Osteocyte (in vitro differentiated cells): ENCODE data around the gene NHS. TPM values are rescaled to one million over a fixed set of nuclear protein-coding genes. Genes with fewer than 3 reads are reported as not detected.

Source experiments
- DNase-seq: peaks from one replicate; pipeline ENCODE4 v3.0.0; 2021; ENCODE audit warnings: mixed read lengths; ENCODE audit not compliant: unreplicated experiment; ENCODE audit errors: extremely low spot score
- H3K27ac Mint-ChIP-seq: one replicate; pipeline ENCODE4 v1.8.0; 2021; ENCODE audit warnings: mild to moderate bottlenecking, mixed read lengths; ENCODE audit not compliant: unreplicated experiment
- H3K27me3 Mint-ChIP-seq: one replicate; pipeline ENCODE4 v1.8.0; 2021; ENCODE audit warnings: mixed read lengths; ENCODE audit not compliant: unreplicated experiment
- H3K36me3 Mint-ChIP-seq: one replicate; pipeline ENCODE4 v1.8.0; 2021; ENCODE audit warnings: mixed read lengths; ENCODE audit not compliant: unreplicated experiment
- H3K4me1 Mint-ChIP-seq: one replicate; pipeline ENCODE4 v1.8.0; 2021; ENCODE audit warnings: mixed read lengths; ENCODE audit not compliant: unreplicated experiment
- H3K4me3 Mint-ChIP-seq: one replicate; pipeline ENCODE4 v1.8.0; 2021; ENCODE audit warnings: mild to moderate bottlenecking, moderate library complexity, mixed read lengths; ENCODE audit not compliant: unreplicated experiment
- H3K9me3 Mint-ChIP-seq: one replicate; pipeline ENCODE4 v1.8.0; 2021; ENCODE audit warnings: mixed read lengths; ENCODE audit not compliant: unreplicated experiment
- total RNA-seq: library from RNA; stranded (reverse); gene quantifications from 2 replicates; pipeline ENCODE4 v1.2.1, GENCODE V29; 2021
- TF ChIP-seq, protein P1 (sequence below): fragments of 200-600 bp; sonication (generic); IDR thresholded peaks from 2 replicates; pipeline ENCODE4 v1.5.0; 2021; ENCODE audit warnings: antibody characterized with exemption, mild to moderate bottlenecking, moderate library complexity

NHS gene
- total RNA-seq, 1 donor from 2014 or later = 4.3 TPM

DNA sequence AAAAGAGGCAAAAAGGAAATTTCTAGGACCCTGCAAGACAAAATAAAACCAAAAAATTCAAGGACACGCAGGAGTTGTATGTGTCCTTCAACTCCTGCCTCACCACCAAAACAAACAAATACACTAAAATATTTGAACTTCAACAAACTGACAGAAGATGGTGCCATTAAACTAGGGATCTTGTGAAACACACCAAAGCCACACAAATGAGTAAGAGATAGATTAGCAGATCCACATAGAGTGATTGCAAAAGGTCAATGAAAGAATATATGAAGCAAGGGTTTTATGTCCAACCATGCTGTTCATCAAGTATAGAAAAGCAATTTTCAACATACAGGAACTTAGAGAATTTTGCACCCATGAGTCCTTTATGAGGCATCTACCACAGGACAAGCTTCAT, 322.2 kb downstream of the NHS start:
- TF ChIP-seq, protein P1, sequence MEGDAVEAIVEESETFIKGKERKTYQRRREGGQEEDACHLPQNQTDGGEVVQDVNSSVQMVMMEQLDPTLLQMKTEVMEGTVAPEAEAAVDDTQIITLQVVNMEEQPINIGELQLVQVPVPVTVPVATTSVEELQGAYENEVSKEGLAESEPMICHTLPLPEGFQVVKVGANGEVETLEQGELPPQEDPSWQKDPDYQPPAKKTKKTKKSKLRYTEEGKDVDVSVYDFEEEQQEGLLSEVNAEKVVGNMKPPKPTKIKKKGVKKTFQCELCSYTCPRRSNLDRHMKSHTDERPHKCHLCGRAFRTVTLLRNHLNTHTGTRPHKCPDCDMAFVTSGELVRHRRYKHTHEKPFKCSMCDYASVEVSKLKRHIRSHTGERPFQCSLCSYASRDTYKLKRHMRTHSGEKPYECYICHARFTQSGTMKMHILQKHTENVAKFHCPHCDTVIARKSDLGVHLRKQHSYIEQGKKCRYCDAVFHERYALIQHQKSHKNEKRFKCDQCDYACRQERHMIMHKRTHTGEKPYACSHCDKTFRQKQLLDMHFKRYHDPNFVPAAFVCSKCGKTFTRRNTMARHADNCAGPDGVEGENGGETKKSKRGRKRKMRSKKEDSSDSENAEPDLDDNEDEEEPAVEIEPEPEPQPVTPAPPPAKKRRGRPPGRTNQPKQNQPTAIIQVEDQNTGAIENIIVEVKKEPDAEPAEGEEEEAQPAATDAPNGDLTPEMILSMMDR = peak; percentile 9
- Mint-ChIP-seq H3K4me1 (no peaks in the 10 kb centered on the region), H3K27me3 (no peaks in the 10 kb centered on the region), H3K27ac (no peak overlapping the region), H3K36me3 (no peaks in the 10 kb centered on the region), H3K9me3 (no peaks in the 10 kb centered on the region), H3K4me3 (no peak overlapping the region)
- DNase-seq = no peak

- H3K4me1 Mint-ChIP-seq = no peaks in the 10 kb centered on the region
- no peak for DNase-seq
- no peak overlapping the region for H3K4me3 Mint-ChIP-seq
- H3K27ac Mint-ChIP-seq = no peak overlapping the region
- no peaks in the 10 kb centered on the region for H3K36me3 Mint-ChIP-seq
- TF ChIP-seq, protein P1 = no peak
- H3K27me3 Mint-ChIP-seq = no peaks in the 10 kb centered on the region
- no peaks in the 10 kb centered on the region for H3K9me3 Mint-ChIP-seq
Observed at GRCh38 chrX:17700976-17701375, 326.0 kb downstream of the NHS start.

DNA sequence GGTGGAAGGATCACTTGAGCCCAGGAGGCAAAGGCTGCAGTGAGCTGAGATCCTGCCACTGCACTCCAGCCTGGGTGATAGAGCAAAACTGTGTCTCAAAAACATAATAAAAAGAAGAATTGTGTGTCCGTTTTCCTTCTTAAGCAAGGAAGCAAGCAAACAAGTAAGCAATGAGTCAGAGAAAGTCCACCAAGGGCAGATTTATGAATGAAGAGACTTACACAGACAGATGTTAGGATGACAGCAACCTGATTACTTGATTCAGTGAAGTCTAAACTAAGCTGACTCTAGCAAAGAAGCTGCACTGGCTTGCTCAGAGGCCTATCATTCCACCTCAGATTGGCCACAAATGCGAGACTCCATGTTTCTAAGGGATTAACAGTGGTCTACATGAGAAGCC, 328.2 kb downstream of the NHS start:
- Mint-ChIP-seq H3K4me3 (no peak overlapping the region), H3K27me3 (no peaks in the 10 kb centered on the region), H3K4me1 (no peaks in the 10 kb centered on the region), H3K27ac (no peak overlapping the region), H3K36me3 (no peaks in the 10 kb centered on the region), H3K9me3 (peaks cover 5% of the 10 kb centered on the region)
- DNase-seq = no peak
- TF ChIP-seq, protein P1 = no peak

GRCh38 chrX:17705211-17705610, 330.2 kb downstream of the NHS start:
- TF ChIP-seq, protein P1 = no peak
- Mint-ChIP-seq H3K27ac (no peak overlapping the region), H3K9me3 (peaks cover 5% of the 10 kb centered on the region), H3K4me3 (no peak overlapping the region), H3K27me3 (no peaks in the 10 kb centered on the region), H3K36me3 (no peaks in the 10 kb centered on the region), H3K4me1 (no peaks in the 10 kb centered on the region)
- no peak for DNase-seq

- Mint-ChIP-seq H3K27ac (no peak overlapping the region), H3K27me3 (no peaks in the 10 kb centered on the region), H3K36me3 (no peaks in the 10 kb centered on the region), H3K9me3 (peaks cover 5% of the 10 kb centered on the region), H3K4me1 (no peaks in the 10 kb centered on the region), H3K4me3 (no peak overlapping the region)
- no peak for DNase-seq
- TF ChIP-seq, protein P1 = no peak
Observed at GRCh38 chrX:17706676-17707075, 331.7 kb downstream of the NHS start.
